Measurements from ENCODE around the gene BNIP3. TPM values are rescaled to one million over a fixed set of nuclear protein-coding genes. Genes with fewer than 3 reads are reported as not detected.

The BNIP3 gene
- total RNA-seq, 4 donors from 2014 or later, result 81.2 to 162 (median 135) TPM

GRCh38 chr10:131973160-131973951 is 8.4 kb downstream of the BNIP3 start:
- TF ChIP-seq CTCF (IDR thresholded peaks at IDR 0.05) (no peak), EP300 (IDR thresholded peaks at IDR 0.05) (no peak), POLR2A (IDR thresholded peaks at IDR 0.05) (no peak), POLR2AphosphoS5 (IDR thresholded peaks at IDR 0.05) (no peak)
- no peaks in the 10 kb centered on the region for H3K27me3 ChIP-seq
- H3K4me3 ChIP-seq, result no peak overlapping the region
- peaks cover 43% of the 10 kb centered on the region for H3K36me3 ChIP-seq
- H3K27ac ChIP-seq, result no peak overlapping the region
- no peak for DNase-seq (ENCODE audit: low spot score in 2 of 2)
- no peaks in the 10 kb centered on the region for H3K9me3 ChIP-seq
- peaks cover 5% of the 10 kb centered on the region for H3K4me1 ChIP-seq
- WGBS, result 93% methylated on average over 21 of the region's 34 CpGs

- Histone ChIP-seq H3K27ac (no peak overlapping the region), H3K36me3 (peaks cover 44% of the 10 kb centered on the region), H3K4me1 (peaks cover 5% of the 10 kb centered on the region)
Measured at GRCh38 chr10:131972474-131973071, 9.2 kb downstream of the BNIP3 start.

GRCh38 chr10:131971591-131971990 is 10.1 kb downstream of the BNIP3 start:
- H3K36me3 ChIP-seq, result peaks cover 44% of the 10 kb centered on the region
- no peak overlapping the region for H3K4me3 ChIP-seq
- peaks cover 5% of the 10 kb centered on the region for H3K4me1 ChIP-seq
- no peaks in the 10 kb centered on the region for H3K9me3 ChIP-seq
- no peak for TF ChIP-seq POLR2AphosphoS5 (IDR thresholded peaks at IDR 0.05)
- no peak for TF ChIP-seq CTCF (IDR thresholded peaks at IDR 0.05)
- no peak for TF ChIP-seq POLR2A (IDR thresholded peaks at IDR 0.05)
- no peak for TF ChIP-seq EP300 (IDR thresholded peaks at IDR 0.05)
- no peaks in the 10 kb centered on the region for H3K27me3 ChIP-seq
- DNase-seq (ENCODE audit: low spot score in 2 of 2), result no peak
- no peak overlapping the region for H3K27ac ChIP-seq
- 97% methylated on average over 7 of the region's 7 CpGs for WGBS

More at GRCh38 chr10:131972474-131973071, 9.2 kb downstream of the BNIP3 start:
- WGBS, result 65% methylated on average over 11 of the region's 11 CpGs
- no peak overlapping the region for H3K4me3 ChIP-seq
- H3K9me3 ChIP-seq, result no peaks in the 10 kb centered on the region
- H3K27me3 ChIP-seq, result no peaks in the 10 kb centered on the region
- no peak for DNase-seq (ENCODE audit: low spot score in 2 of 2)
- TF ChIP-seq POLR2AphosphoS5 (IDR thresholded peaks at IDR 0.05) (no peak), POLR2A (IDR thresholded peaks at IDR 0.05) (no peak), CTCF (IDR thresholded peaks at IDR 0.05) (no peak), EP300 (IDR thresholded peaks at IDR 0.05) (no peak)

- no peak for DNase-seq (ENCODE audit: low spot score in 2 of 2)
- Histone ChIP-seq H3K4me1 (peaks cover 5% of the 10 kb centered on the region), H3K4me3 (no peak overlapping the region), H3K27me3 (no peaks in the 10 kb centered on the region), H3K36me3 (peaks cover 44% of the 10 kb centered on the region), H3K9me3 (no peaks in the 10 kb centered on the region), H3K27ac (no peak overlapping the region)
- no peak for TF ChIP-seq POLR2A (IDR thresholded peaks at IDR 0.05)
- no peak for TF ChIP-seq CTCF (IDR thresholded peaks at IDR 0.05)
- TF ChIP-seq EP300 (IDR thresholded peaks at IDR 0.05), result no peak
- no peak for TF ChIP-seq POLR2AphosphoS5 (IDR thresholded peaks at IDR 0.05)
- WGBS, result 98% methylated on average over 18 of the region's 18 CpGs
Measured at GRCh38 chr10:131970946-131971345, 10.8 kb downstream of the BNIP3 start.

- TF ChIP-seq POLR2AphosphoS5 (IDR thresholded peaks at IDR 0.05) (no peak), POLR2A (IDR thresholded peaks at IDR 0.05) (no peak), CTCF (IDR thresholded peaks at IDR 0.05) (no peak), EP300 (IDR thresholded peaks at IDR 0.05) (no peak)
- no peak overlapping the region for H3K4me3 ChIP-seq
- H3K36me3 ChIP-seq, result peaks cover 53% of the 10 kb centered on the region
- peaks cover 5% of the 10 kb centered on the region for H3K4me1 ChIP-seq
- no peak for DNase-seq (ENCODE audit: low spot score in 2 of 2)
- H3K9me3 ChIP-seq, result no peaks in the 10 kb centered on the region
- WGBS, result 96% methylated on average over 13 of the region's 13 CpGs
- H3K27ac ChIP-seq, result no peak overlapping the region
- no peaks in the 10 kb centered on the region for H3K27me3 ChIP-seq
Measured at GRCh38 chr10:131968949-131969348, 12.8 kb downstream of the BNIP3 start.

Measured in suprapubic skin (tissue), 4 donors.